K562 (cell line): ENCODE data around the gene LAPTM5. TPM values are rescaled to one million over a fixed set of nuclear protein-coding genes. Genes with fewer than 3 reads are reported as not detected.

Experiments
- ATF4 ChIP-seq: fragments of 450-650 bp; formaldehyde crosslinking; IDR thresholded peaks from 2 replicates; pipeline ENCODE4 v1.4.0; 2022; ENCODE audit warnings: mild to moderate bottlenecking, moderate library complexity
- BACH1 ChIP-seq: fragments of 200-800 bp; sonication (Bioruptor generic); IDR thresholded peaks from 2 replicates; pipeline ENCODE4 v1.6.1; 2016; ENCODE audit warnings: missing genetic modification characterization, missing compliant biosample characterization
- DDX20 ChIP-seq: fragments of 450-650 bp; IDR thresholded peaks from 2 replicates; pipeline ENCODE4 v1.6.1; 2016; ENCODE audit warnings: missing genetic modification characterization, low read depth, mild to moderate bottlenecking, missing compliant biosample characterization, moderate library complexity
- HMGN3 ChIP-seq: IDR thresholded peaks from 2 replicates; pipeline ENCODE4 v1.6.1; 2011; ENCODE audit warnings: borderline replicate concordance, low read depth, mild to moderate bottlenecking, mixed read lengths, low read length; ENCODE audit not compliant: insufficient read length; ENCODE audit errors: extremely low read depth
- MCM7 ChIP-seq, 2 experiments: fragments of 450-650 bp; IDR thresholded peaks; 2 replicates each; pipeline ENCODE4 v1.6.1; 2016 to 2018
- MGA ChIP-seq: fragments of 450-650 bp; IDR thresholded peaks from 2 replicates; pipeline ENCODE4 v1.6.1; 2016; ENCODE audit warnings: mild to moderate bottlenecking, moderate library complexity
- NCOA6 ChIP-seq: fragments of 450-650 bp; IDR thresholded peaks from 2 replicates; pipeline ENCODE4 v1.6.1; 2017; ENCODE audit warnings: mild to moderate bottlenecking
- PATZ1 ChIP-seq: fragments of 250-450 bp; sonication (Bioruptor Pico); IDR thresholded peaks from 2 replicates; pipeline ENCODE4 v1.5.0; 2020; ENCODE audit warnings: mild to moderate bottlenecking, borderline replicate concordance
- ZBTB26 ChIP-seq: fragments of 450-650 bp; formaldehyde crosslinking; IDR thresholded peaks from 2 replicates; pipeline ENCODE4 v1.4.0; 2022; ENCODE audit warnings: missing genetic modification characterization
- polyA plus RNA-seq, 8 experiments: library from polyadenylated mRNA; depleted of rRNA in 4 of 8; stranded (reverse) in 5 of 8; unstranded in 3 of 8; fragments of >200 nt; fragmentation: Nextera tagmentation in 2 of 8; fragmentation: Illumina TruSeq in 1 of 8; extraction: Ambion mirVana in 2 of 8; extraction: Trizol in 1 of 8; gene quantifications; 2 replicates each; pipeline versions ENCODE4 v1.2.1 to v1.2.3, GENCODE V29; 2011 to 2014; ENCODE audit warnings: inconsistent platforms in 1 of 8, missing spikeins in 1 of 8
- total RNA-seq, 7 experiments: library from RNA; depleted of rRNA in 6 of 7; stranded (reverse); fragments of >200 nt in 6 of 7; fragmentation: Illumina TruSeq in 2 of 7; extraction: Trizol in 2 of 7; gene quantifications; 2 replicates each; pipeline versions ENCODE4 v1.2.1 to v1.2.3, GENCODE V29; 2011 to 2021; ENCODE audit warnings: low replicate concordance in 1 of 7

Gene LAPTM5
- total and polyA plus RNA-seq, 9 of the 15 experiments (the other 6 are each of a cell fraction or from before 2014, with no cell fraction given), result 2.4 to 47.3 (median 20.3) TPM

GRCh38 chr1:30735668-30736498 lies 21.7 kb downstream of the LAPTM5 start (continued):
- TF ChIP-seq ATF4 (CRISPR knock-in tag) (peak; percentile 60; the same call in 1 of the 2 replicates), PATZ1 (no peak), DDX20 (tag) (no peak), MGA (peak; percentile 27; the same call in 1 of the 2 replicates), MCM7 (IDR thresholded peaks at IDR 0.05) (no peak), BACH1 (peak; percentile 77), ZBTB26 (CRISPR knock-in tag) (no peak), NCOA6 (no peak), HMGN3 (no peak)
